HG02852 (cell line): ENCODE measurements around the gene GPATCH1.
"Not testable (repeated sequence)": the region's sequence is repeated elsewhere in the genome, so short reads cannot be mapped to it uniquely, and the experiment has no call there.

Experiments used
- ATAC-seq: cut with Tn5 transposase; IDR thresholded peaks from one replicate; pipeline ENCODE4 v1.9.1; 2021; ENCODE audit warnings: mild to moderate bottlenecking, moderate library complexity; ENCODE audit not compliant: unreplicated experiment

GPATCH1 gene

GRCh38 chr19:33111587-33111986 is 30.6 kb downstream of the GPATCH1 start:
- ATAC-seq: no peak

DNA sequence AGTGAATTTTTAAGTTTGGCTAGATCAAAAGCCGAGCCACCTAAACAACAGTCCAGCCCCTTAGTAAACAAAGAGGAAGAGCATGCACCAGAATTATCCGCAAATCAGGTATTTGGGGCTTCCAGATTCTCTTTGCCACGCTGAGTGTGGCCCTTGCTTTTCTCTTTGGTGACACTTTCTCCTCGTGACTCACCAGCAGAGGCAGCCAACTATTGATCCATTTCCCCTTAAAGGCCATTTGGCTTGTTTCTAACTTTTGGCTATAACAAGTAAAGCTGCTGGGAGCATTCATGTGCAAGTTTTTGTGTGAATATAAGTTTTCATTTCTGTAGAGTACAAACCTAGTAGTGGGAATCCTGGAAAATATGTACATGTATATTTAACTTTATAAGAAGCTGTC is 33.3 kb downstream of the GPATCH1 start:
- ATAC-seq: no peak

DNA sequence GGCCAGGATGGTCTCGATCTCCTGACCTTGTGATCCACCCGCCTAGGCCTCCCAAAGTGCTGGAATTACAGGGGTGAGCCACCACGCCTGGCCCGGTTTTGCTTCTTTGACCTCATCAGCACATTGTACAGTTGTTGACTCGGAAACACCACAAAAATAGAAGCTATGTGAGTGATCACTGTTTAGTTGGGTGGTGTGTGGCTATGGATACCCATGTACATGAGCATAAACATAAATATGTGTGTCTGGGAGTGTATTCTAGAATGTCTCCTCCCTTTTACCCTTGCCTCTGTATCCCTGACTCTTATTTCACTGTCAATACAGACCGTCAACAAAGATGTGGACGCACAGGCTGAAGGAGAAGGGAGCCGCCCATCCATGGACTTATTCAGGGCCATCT is 36.5 kb downstream of the GPATCH1 start:
- no peak for ATAC-seq

DNA sequence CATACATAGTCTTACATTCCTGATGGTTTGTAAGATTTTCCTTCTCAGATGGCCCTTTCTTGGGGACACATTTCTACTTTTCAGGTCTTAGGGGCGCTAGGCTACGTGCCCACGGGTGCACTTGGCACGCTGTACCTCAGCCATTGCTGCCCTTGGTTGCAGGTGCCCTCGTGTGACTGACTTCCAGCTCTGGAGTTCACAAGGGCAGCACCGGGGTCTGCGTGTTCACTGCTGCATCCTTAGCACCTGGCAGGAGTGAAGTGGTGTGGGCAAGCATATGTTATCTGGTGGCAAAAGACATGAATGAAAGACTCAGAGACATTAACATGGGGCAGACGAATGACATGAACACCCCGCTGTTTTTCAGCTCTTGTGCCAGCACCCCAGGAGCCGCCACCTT is 37.7 kb downstream of the GPATCH1 start:
- ATAC-seq: no peak

- no peak for ATAC-seq
Observed at GRCh38 chr19:33124207-33125098, 43.5 kb downstream of the GPATCH1 start.

DNA sequence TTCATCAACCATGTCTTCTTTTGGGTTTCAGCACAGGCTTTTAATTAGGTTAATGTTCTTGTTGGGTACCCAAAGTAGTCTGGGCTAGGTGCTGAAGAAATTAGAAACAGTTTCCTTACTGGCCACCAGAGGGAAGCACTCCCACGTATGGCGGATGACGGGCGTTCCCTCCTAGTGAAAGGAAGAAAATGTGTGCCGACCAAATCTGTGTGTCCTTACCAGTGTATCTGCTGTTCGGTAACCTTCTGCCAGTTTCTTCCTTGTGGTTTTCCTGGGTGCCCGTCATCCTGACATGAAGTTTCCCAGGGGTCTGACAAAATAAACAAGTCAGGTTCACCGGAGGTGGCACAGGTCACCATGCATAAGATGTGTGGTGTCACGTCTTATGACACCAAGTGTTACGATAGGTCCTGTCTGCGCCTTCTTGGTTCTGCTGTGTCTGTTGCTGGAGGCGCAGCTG is 45.0 kb downstream of the GPATCH1 start:
- no peak for ATAC-seq

DNA sequence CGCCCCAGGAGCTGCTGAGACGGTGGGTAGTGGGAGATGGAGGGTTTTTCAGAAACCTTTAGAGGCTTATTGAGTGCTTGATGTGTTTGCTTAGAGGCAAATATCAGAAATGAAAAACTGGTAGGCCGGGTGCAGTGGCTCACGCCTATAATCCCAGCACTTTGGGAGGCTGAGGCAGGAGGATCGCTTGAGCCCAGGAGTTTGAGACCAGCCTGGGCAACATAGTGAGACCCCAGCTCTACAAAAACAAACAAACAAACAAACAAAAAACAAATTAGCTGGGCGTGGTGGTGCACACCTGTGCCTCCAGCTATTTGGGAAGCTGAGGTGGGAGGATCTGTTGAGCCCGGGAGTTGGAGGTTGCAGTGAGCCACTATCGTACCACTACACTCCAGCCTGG is 45.7 kb downstream of the GPATCH1 start:
- ATAC-seq: not testable (repeated sequence)

DNA sequence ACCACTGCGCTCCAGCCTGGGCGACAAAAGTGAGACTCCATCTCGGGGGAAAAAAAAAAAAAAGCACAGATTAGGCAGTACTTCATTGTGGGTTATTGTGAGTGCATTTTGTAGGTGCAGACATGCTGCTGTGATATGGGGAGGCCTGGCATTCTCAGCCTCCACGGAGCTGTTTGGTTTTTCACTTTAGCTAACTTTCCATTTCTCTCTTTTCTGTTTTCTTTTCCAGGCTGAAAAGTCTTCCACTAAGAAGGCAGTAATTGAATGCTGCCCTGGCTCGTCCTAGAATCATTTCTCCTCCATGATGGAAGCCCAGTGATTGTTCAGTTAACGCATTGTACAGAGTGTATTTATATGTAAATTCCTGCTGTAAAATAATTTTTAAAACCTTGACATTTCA is 48.9 kb downstream of the GPATCH1 start:
- no peak for ATAC-seq

DNA sequence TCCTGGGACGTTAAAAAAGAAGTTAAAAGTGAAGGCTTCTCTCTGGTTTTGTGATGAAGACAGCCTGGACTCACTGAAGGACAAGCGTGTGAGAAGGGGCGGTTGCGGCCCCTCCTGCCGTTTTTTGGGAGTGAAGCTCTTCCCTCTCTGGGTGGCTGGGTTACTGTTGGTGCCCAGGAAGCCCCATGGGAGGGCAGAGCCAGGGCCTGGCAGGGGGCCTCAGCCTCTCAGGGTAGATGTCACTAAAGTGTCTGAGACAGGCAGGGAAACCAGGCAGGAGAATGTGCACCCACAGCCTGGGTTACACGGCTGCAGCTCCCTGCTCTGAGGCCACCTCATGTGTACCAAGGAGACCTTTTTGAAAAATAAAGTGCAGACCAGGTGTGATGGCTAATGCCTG is 49.5 kb downstream of the GPATCH1 start:
- ATAC-seq: no peak

- ATAC-seq: no peak
Observed at GRCh38 chr19:33132021-33132420, 51.0 kb downstream of the GPATCH1 start, which contains the start of gene WDR88. Gene WDR88, plus strand, starts transcription at chr19:33132114. Its CDS starts 56 bp downstream, at chr19:33132170.

GRCh38 chr19:33132425-33132824 is 51.4 kb downstream of the GPATCH1 start:
- no peak for ATAC-seq

- no peak for ATAC-seq
Observed at GRCh38 chr19:33133438-33134031, 52.6 kb downstream of the GPATCH1 start.

GRCh38 chr19:33134571-33135041 is 53.6 kb downstream of the GPATCH1 start:
- ATAC-seq: no peak

GRCh38 chr19:33139165-33139564 is 58.2 kb downstream of the GPATCH1 start:
- no peak for ATAC-seq

GRCh38 chr19:33143897-33144405 is 63.0 kb downstream of the GPATCH1 start:
- peak; percentile 71 for ATAC-seq

GRCh38 chr19:33146209-33146608 is 65.2 kb downstream of the GPATCH1 start:
- ATAC-seq: no peak

DNA sequence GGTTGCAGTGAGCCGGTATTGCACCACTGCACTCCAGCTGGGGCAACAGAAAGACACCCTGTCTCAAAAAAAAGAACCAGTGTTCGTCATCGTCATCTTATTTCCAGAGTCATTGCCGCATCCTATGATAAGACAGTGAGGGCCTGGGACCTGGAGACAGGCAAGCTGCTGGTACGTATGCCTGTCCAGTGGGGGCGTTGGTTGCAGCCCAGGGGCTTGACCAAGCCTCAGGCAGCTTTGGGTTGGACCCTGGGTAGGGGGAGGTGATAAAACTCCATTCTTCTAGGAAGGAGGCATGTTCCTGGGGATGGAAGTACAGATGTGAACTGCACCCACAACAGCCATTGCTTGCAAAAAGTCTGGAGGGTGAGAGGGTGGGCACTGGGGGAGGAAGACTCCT is 66.6 kb downstream of the GPATCH1 start:
- no peak for ATAC-seq

DNA sequence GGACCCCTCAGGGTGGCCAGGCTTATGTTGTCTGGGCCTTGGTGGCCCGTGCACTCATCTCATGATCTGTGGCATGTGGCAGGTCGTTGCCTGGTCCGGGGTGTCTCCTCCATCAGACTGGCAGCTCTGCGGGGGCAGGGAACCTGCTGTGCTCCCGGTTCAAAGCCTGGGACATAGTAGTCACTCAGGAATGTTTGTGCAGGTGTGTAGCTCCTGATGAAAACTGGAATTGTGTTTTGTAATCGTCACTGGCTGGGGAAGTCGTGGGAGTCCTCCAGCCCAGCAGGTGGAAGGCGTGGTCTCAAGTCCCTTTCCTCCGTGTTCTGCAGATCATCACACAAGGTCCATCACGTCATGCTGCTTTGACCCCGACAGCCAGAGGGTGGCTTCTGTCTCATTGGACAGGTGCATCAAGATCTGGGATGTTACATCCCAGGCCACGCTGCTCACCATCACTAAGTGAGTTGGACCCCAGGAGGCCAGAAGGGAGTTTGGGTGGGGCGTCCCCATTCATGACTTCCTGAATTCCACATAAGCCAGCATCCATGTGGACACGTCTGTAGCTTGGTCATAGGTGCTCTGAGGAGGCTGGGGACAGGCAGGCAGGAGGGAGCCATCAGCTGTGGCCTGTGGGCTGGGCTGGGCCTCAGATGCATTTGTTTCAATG is 70.0 kb downstream of the GPATCH1 start:
- no peak for ATAC-seq

DNA sequence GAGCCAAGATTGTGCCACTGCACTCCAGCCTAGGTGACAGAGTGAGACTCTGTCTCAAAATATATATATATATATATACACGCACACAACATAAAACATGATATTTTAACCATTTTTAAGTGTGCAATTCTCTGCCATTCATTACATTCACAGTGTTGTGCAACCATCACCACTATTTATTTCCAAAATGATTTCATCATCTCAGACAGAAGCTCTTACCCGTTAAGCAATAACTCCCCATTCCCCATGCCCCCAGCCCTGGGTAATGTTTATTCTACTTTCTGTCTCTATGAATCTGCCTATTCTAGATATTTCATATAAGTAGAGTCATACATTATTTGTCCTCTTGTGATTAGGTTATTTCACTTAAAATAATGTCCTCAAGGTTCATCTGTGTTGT is 71.2 kb downstream of the GPATCH1 start:
- ATAC-seq: no peak

DNA sequence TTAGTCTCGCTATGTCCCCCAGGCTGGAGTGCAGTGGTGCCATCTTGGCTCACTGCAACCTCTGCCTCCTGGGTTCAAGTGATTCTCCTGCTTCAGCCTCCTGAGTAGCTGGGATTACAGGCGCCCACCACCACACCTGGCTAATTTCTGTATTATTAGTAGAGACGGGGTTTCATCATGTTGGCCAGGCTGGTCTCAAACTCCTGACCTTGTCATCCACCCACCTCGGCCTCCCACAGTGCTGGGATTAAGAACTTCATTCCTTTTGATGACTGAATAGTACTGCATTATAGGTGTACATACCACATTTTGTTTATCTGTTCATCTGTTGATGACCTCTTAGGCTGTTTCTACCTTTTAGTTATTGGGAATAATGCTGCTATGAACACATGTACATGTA is 71.6 kb downstream of the GPATCH1 start:
- not testable (repeated sequence) for ATAC-seq

DNA sequence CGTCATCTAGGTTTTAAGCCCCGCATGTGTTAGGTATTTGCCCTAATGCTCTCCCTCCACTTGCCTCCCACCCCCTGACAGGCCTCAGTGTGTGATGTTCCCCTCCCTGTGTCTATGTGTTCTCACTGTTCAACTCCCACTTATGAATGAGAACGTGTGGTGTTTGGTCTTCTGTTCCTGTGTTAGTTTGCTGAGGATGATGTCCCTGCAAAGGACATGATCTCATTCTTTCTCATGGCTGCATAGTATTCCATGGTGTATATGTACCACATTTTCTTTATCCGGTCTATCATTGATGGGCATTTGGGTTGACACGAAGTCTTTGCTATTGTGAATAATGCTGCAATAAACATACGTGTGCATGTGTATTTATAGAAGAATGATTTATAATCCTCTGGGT is 73.3 kb downstream of the GPATCH1 start:
- not testable (repeated sequence) for ATAC-seq
